Astrocyte of the cerebellum (primary cell): ENCODE results near the gene FOXJ2.

Source experiments
- DNase-seq: peaks from one replicate; pipeline ENCODE4 v3.0.0-alpha.2; 2011; ENCODE audit warnings: low read depth
- H3K4me3 ChIP-seq: 2 replicates; pipeline ENCODE4 v1.5.1; 2011; ENCODE audit warnings: mild to moderate bottlenecking, low read depth, low read length, moderate library complexity
- in situ Hi-C: cut with HindIII; loops from 2 replicates; pipeline ENCODE4 v1.10.0; 2017; ENCODE audit warnings: low sequenced_read_pairs
- TF ChIP-seq, protein P1 (sequence below): IDR thresholded peaks from 2 replicates; pipeline ENCODE4 v1.5.1; 2012; ENCODE audit warnings: low read length, low read depth, moderate library complexity, mild to moderate bottlenecking; ENCODE audit errors: missing control alignments

Gene FOXJ2

GRCh38 chr12:8038659-8039114 is 6.2 kb downstream of the FOXJ2 start:
- in situ Hi-C loops, result no loop called here
- DNase-seq, result no peak
- TF ChIP-seq, protein P1, sequence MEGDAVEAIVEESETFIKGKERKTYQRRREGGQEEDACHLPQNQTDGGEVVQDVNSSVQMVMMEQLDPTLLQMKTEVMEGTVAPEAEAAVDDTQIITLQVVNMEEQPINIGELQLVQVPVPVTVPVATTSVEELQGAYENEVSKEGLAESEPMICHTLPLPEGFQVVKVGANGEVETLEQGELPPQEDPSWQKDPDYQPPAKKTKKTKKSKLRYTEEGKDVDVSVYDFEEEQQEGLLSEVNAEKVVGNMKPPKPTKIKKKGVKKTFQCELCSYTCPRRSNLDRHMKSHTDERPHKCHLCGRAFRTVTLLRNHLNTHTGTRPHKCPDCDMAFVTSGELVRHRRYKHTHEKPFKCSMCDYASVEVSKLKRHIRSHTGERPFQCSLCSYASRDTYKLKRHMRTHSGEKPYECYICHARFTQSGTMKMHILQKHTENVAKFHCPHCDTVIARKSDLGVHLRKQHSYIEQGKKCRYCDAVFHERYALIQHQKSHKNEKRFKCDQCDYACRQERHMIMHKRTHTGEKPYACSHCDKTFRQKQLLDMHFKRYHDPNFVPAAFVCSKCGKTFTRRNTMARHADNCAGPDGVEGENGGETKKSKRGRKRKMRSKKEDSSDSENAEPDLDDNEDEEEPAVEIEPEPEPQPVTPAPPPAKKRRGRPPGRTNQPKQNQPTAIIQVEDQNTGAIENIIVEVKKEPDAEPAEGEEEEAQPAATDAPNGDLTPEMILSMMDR, result no peak
- H3K4me3 ChIP-seq, result peak overlapping the region; percentile 27

- DNase-seq, result no peak
- TF ChIP-seq, protein P1, result no peak
- in situ Hi-C loops, result no loop called here
- no peak overlapping the region for H3K4me3 ChIP-seq
These were observed 8.3 kb downstream of the FOXJ2 start for GRCh38 chr12:8040791-8041190.

DNA sequence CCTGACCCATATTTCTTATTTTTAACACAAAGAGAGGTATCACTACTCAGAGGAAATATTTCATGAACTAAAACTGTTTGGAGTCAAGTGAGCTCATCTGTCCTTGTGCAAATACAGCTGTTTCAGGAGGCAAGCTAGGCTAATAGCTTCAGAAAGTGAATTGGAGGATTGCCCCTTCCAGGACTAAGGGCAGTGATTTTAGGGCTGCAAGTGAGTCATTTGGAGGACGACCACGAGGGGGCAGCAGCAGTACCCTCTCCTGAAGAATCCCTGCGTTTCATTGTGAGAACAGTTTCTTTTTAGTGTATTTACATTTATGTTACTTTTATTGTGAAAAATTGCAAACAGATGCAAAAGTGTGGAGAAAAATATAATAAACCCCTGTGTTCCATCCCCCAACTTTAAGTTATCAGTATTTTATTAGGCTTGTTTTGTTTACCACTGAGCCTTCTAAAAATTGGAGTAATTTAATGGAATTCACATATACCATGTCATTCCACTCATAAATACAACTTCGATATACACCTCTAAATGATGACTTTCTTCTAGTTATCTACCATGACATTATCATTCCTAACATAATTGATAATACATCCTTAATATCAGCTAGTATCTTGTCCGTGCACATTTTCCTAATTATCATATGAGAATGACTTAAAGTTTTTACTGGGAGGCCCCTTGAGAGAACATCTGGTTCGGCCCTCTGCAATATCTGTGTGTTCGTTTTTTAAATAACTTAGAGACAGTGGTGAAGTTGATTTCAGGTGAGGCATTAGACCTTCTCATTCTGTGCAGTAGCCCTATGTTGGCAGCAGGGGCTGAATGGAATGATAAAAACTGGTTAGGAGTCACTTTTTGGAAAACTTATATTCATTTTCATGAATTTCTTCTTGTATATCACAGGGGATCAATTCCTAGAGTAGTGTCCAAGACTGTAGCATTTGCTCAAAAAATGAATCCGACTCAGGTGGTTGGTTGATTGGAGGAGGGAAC is 13.7 kb downstream of the FOXJ2 start:
- no peak overlapping the region for H3K4me3 ChIP-seq
- in situ Hi-C loops, result no loop called here
- DNase-seq, result peak; percentile 77
- TF ChIP-seq, protein P1, result peak; percentile 88

DNA sequence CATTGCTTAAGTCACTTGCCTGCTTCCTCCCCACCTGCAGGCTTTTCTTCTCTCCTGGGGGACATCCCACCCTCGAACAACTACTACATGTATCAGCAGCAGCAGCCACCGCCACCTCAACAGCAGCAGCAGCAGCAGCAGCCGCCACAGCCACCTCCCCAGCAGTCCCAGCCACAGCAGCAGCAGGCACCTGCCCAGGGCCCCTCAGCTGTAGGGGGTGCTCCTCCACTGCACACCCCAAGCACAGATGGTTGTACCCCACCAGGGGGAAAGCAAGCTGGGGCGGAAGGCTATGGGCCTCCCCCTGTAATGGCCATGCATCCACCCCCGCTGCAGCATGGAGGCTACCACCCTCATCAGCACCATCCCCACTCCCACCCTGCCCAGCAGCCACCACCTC is 15.3 kb downstream of the FOXJ2 start:
- DNase-seq, result no peak
- in situ Hi-C loops, result no loop called here
- no peak overlapping the region for H3K4me3 ChIP-seq
- TF ChIP-seq, protein P1, result no peak

GRCh38 chr12:8048906-8049305 is 16.4 kb downstream of the FOXJ2 start:
- DNase-seq, result no peak
- in situ Hi-C loops, result no loop called here
- H3K4me3 ChIP-seq, result no peak overlapping the region
- TF ChIP-seq, protein P1, result no peak

DNA sequence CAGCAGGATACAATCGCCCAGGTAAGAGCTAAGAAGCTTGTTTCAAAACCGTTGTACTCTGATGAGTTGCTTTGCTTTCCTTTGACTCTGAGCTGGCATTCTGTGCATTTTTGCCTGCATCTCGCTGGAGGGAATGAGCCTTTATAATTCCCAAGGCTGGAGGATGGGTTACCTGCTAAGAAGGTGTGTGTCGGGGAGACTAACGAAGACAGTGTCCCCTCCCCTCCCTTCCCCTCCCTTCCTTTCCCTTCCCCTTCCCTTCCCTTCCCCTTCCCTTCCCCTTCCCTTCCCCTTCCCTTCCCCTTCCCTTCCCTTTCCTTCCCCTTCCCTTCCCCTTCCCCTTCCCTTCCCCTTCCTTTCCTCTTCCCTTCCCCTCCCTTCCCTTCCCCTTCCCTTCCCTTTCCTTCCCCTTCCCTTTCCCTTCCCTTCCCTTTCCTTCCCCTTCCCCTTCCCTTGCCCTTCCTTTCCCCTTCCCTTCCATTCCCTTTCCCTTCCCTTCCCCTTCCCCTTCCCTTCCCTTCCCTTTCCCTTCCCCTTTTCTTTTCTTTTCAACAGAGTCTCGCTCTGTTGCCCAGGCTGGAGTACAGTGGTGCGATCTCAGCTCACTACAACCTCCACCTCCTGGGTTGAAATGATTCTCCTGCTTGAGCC is 18.2 kb downstream of the FOXJ2 start:
- TF ChIP-seq, protein P1, result no peak
- DNase-seq, result no peak
- no peak overlapping the region for H3K4me3 ChIP-seq
- in situ Hi-C loops, result no loop called here
